Prostate gland (tissue), 2 donors: ENCODE measurements around the gene PCDHGB5. TPM values are rescaled to one million over a fixed set of nuclear protein-coding genes. Genes with fewer than 3 reads are reported as not detected.
"Not testable (repeated sequence)": the region's sequence is repeated elsewhere in the genome, so short reads cannot be mapped to it uniquely, and the experiment has no call there.

Source experiments
- DNase-seq: peaks from one replicate; pipeline ENCODE4 v3.0.0-alpha.2; 2019; ENCODE audit warnings: low spot score
- H3K27ac ChIP-seq, 2 donors: fragments of 200-600 bp; sonication (generic); 2 replicates each; pipeline ENCODE4 v1.5.1; 2017 to 2019
- H3K27me3 ChIP-seq: fragments of 200-600 bp; sonication (generic); replicated peaks from 2 replicates; pipeline ENCODE4 v1.5.1; 2019; ENCODE audit not compliant: insufficient read depth
- H3K36me3 ChIP-seq, 2 donors: fragments of 200-600 bp; sonication (generic); 1 replicate in 1 of 2; 2 replicates in 1 of 2; pipeline versions ENCODE4 v1.5.1 to v1.8.1; 2017 to 2019
- H3K4me1 ChIP-seq: fragments of 200-600 bp; sonication (generic); replicated peaks from 2 replicates; pipeline ENCODE4 v1.5.1; 2019
- H3K4me3 ChIP-seq, 2 donors: fragments of 200-600 bp; sonication (generic); 2 replicates each; pipeline ENCODE4 v1.5.1; 2017 to 2019
- H3K9me3 ChIP-seq: fragments of 200-600 bp; sonication (generic); 2 replicates; pipeline ENCODE4 v1.5.1; 2017
- POLR2A ChIP-seq: fragments of 450-650 bp; IDR thresholded peaks from one replicate; pipeline ENCODE4 v1.6.1; 2016; ENCODE audit warnings: antibody characterized with exemption, mild to moderate bottlenecking
- POLR2AphosphoS5 ChIP-seq: sonication (generic); formaldehyde crosslinking; IDR thresholded peaks from one replicate; pipeline ENCODE4 v1.6.1; 2017; ENCODE audit warnings: antibody characterized with exemption
- WGBS: methylation state at CpG from one replicate; pipeline ENCODE4 v1.1.5; 2018; 5-methylcytosine and 5-hydroxymethylcytosine counted together
- intact Hi-C: fragments of 100-400 bp; cut with DNase I; formaldehyde crosslinking; loops from one replicate; pipeline ENCODE4 v1.14.2; 2022
- total RNA-seq, 2 donors: library from RNA; depleted of rRNA; stranded (reverse); fragments of >200 nt; gene quantifications; one replicate each; pipeline ENCODE4 v1.1.0, GENCODE V29; 2016
- TF ChIP-seq, protein P1 (sequence below), 4 experiments: fragments of 200-600 bp in 2 of 4; fragments of 450-650 bp in 2 of 4; sonication (generic) in 2 of 4; IDR thresholded peaks; 1 replicate in 3 of 4; 2 replicates in 1 of 4; pipeline ENCODE4 v1.5.1; 2016 to 2019; ENCODE audit warnings: antibody characterized with exemption in 4 of 4, mild to moderate bottlenecking in 2 of 4, moderate library complexity in 2 of 4

Gene PCDHGB5
- total RNA-seq, 2 donors from 2014 or later: 7.9 to 24.5 TPM

DNA sequence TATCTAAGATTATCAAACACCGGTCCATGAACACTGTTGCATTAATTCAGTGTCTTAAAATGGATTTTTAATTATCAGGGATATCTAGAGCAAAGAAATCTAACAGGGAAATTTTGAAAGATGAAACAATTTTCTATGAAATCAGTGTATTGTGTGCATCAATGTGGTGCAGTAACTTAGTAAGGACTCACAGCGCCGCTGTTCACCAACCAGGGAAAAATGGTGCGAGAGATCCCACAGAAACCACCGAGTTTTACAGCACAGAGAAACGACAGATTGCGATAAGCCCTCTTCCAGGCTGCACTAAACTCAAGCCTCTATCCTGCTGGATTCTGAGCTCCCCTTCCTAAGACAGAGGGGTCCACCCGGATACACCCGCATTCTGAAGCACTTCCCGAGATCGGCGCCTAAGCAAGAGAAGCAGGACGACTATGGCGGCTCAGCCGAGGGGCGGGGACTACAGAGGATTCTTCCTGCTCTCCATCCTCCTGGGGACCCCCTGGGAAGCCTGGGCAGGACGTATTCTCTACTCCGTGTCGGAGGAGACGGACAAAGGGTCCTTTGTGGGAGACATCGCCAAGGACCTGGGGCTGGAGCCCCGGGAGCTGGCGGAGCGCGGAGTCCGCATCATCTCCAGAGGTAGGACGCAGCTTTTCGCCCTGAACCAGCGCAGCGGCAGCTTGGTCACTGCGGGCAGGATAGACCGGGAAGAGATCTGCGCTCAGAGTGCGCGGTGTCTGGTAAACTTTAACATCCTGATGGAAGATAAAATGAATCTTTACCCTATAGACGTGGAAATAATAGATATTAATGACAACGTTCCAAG is 15.1 kb upstream of the PCDHGB5 start, which contains the start of gene PCDHGA7:
Gene PCDHGA7, plus strand, starts transcription at position 274 of the 826 bp plus-strand sequence. Its CDS starts 158 bp downstream, at position 432.
- TF ChIP-seq, protein P1, sequence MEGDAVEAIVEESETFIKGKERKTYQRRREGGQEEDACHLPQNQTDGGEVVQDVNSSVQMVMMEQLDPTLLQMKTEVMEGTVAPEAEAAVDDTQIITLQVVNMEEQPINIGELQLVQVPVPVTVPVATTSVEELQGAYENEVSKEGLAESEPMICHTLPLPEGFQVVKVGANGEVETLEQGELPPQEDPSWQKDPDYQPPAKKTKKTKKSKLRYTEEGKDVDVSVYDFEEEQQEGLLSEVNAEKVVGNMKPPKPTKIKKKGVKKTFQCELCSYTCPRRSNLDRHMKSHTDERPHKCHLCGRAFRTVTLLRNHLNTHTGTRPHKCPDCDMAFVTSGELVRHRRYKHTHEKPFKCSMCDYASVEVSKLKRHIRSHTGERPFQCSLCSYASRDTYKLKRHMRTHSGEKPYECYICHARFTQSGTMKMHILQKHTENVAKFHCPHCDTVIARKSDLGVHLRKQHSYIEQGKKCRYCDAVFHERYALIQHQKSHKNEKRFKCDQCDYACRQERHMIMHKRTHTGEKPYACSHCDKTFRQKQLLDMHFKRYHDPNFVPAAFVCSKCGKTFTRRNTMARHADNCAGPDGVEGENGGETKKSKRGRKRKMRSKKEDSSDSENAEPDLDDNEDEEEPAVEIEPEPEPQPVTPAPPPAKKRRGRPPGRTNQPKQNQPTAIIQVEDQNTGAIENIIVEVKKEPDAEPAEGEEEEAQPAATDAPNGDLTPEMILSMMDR (IDR thresholded peaks at IDR 0.05): peak in 1 of 4 experiments; percentile 8
- TF ChIP-seq POLR2AphosphoS5: no peak
- Histone ChIP-seq H3K4me1 (no peaks in the 10 kb centered on the region), H3K27ac (no peak within 1 kb of the TSS), H3K9me3 (no peaks in the 10 kb centered on the region), H3K4me3 (peak within 1 kb of the TSS; percentile 11 to 17), H3K27me3 (no peaks in the 10 kb centered on the region), H3K36me3 (no peaks in the 10 kb centered on the region)
- 15% methylated on average over 37 of the region's 37 CpGs for WGBS
- intact Hi-C loops: no loop called here
- DNase-seq: no peak

DNA sequence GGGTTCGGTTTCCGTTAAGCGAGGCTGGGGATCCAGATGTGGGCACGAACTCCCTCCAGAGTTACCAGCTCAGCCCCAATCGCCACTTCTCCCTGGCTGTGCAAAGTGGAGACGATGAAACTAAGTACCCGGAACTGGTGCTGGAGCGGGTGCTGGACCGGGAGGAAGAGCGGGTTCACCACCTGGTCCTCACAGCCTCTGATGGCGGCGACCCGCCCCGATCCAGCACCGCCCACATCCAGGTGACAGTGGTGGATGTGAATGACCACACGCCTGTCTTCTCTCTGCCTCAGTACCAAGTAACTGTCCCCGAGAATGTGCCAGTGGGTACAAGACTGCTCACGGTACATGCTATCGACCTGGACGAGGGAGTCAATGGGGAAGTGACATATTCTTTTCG is 14.4 kb upstream of the PCDHGB5 start:
- Histone ChIP-seq H3K4me3 (no peak overlapping the region), H3K4me1 (no peaks in the 10 kb centered on the region), H3K27ac (no peak overlapping the region), H3K36me3 (no peaks in the 10 kb centered on the region), H3K9me3 (no peaks in the 10 kb centered on the region), H3K27me3 (no peaks in the 10 kb centered on the region)
- TF ChIP-seq, protein P1 (IDR thresholded peaks at IDR 0.05): no peak
- TF ChIP-seq POLR2A: no peak
- no peak for TF ChIP-seq POLR2AphosphoS5
- DNase-seq: no peak
- intact Hi-C loops: no loop called here
- WGBS: 24% methylated on average over 21 of the region's 21 CpGs

GRCh38 chr5:141384471-141385267 is 13.1 kb upstream of the PCDHGB5 start:
- no peak overlapping the region for H3K27ac ChIP-seq
- TF ChIP-seq POLR2A (no peak), POLR2AphosphoS5 (no peak)
- intact Hi-C loops: no loop called here
- WGBS: 31% methylated on average over 30 of the region's 43 CpGs
- no peak for DNase-seq
- H3K9me3 ChIP-seq: no peaks in the 10 kb centered on the region
- H3K36me3 ChIP-seq: no peaks in the 10 kb centered on the region
- no peaks in the 10 kb centered on the region for H3K4me1 ChIP-seq
- H3K27me3 ChIP-seq: peaks cover 1% of the 10 kb centered on the region
- H3K4me3 ChIP-seq: no peak overlapping the region

GRCh38 chr5:141387557-141388311 is 10.0 kb upstream of the PCDHGB5 start, which contains the start of gene PCDHGB4:
Gene PCDHGB4 (plus strand): TSS chr5:141387698. CDS start chr5:141387885, 187 bp downstream.
- H3K4me1 ChIP-seq, intact Hi-C loops, DNase-seq, H3K36me3 ChIP-seq, H3K4me3 ChIP-seq, H3K27ac ChIP-seq, H3K9me3 ChIP-seq, H3K27me3 ChIP-seq: not testable (repeated sequence)
- TF ChIP-seq, protein P1 (IDR thresholded peaks at IDR 0.05): peak in 3 of 4 experiments; percentile 12 to 53 (median 46)
- WGBS: 9% methylated on average over 18 of the region's 40 CpGs

GRCh38 chr5:141388661-141389060 is 9.1 kb upstream of the PCDHGB5 start:
- no peaks in the 10 kb centered on the region for H3K9me3 ChIP-seq
- no peaks in the 10 kb centered on the region for H3K36me3 ChIP-seq
- TF ChIP-seq, protein P1 (IDR thresholded peaks at IDR 0.05): no peak
- TF ChIP-seq POLR2AphosphoS5 (no peak), POLR2A (no peak)
- no peaks in the 10 kb centered on the region for H3K4me1 ChIP-seq
- H3K27me3 ChIP-seq: peaks cover 4% of the 10 kb centered on the region
- no peak overlapping the region for H3K27ac ChIP-seq
- H3K4me3 ChIP-seq: no peak overlapping the region
- no peak for DNase-seq
- intact Hi-C loops: no loop called here
- WGBS: 42% methylated on average over 10 of the region's 10 CpGs
